Germinal center (tissue), 1 donor: Measurements from ENCODE around the gene CTNNAL1.
"Not testable (repeated sequence)": the region's sequence is repeated elsewhere in the genome, so short reads cannot be mapped to it uniquely, and the experiment has no call there.

ENCODE experiments used
- DNase-seq: peaks from one replicate; pipeline ENCODE4 v3.0.0; 2012; ENCODE audit warnings: mixed read lengths, low spot score

CTNNAL1 gene

DNA sequence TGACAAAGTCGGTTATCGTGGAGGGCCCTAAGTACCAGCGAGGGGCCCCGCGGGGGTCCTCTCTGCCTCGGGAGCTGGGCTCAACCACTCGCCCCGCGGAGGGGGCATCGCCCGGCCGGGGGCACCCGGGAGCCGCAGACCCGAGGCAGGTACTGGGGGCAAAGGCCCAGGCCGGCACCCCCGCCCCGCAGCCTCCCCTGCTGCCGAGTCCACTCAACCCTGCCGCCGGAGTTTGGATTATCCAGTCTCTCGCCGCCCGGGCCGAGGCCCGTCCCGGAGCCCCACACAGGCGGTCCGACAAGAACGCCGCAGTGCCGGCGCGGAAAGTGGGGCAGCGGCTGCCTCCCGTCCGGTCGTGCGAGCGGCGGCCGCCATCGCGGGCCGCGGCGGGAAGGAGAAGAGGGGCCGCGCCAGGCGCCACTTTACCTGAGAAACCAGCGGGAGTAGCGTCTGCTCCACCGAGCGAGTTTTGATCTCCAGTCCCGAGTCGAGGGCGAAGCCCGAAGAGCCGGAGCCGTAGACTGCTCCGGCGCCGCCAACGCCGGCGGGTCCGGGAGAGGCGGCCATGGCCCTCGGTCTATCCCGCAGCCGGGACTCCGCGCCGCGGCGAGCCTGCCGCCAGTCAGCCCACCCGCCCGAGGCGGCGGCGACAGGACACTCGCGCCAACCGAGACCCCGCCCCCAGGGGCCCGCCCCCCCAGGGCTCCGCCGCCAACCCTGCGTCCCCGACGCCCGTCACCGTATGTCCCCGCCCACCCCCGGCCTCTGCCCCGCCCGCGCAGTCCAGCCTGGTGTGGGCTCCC is at the start of gene CTNNAL1:
CTNNAL1 (minus strand) TSS at position 624 of the 803 bp plus-strand sequence; CDS start at position 567, 57 bp downstream.
- DNase-seq = peak; percentile 98

GRCh38 chr9:109062543-109062942 is 49.2 kb upstream of the CTNNAL1 start:
- DNase-seq = no peak

- no peak for DNase-seq
Measured at GRCh38 chr9:109060191-109060590, 46.9 kb upstream of the CTNNAL1 start.

- not testable (repeated sequence) for DNase-seq
Measured at GRCh38 chr9:109053121-109053520, 39.8 kb upstream of the CTNNAL1 start.

- no peak for DNase-seq
Measured at GRCh38 chr9:109052416-109052815, 39.1 kb upstream of the CTNNAL1 start.

GRCh38 chr9:109051733-109052132 is 38.4 kb upstream of the CTNNAL1 start:
- no peak for DNase-seq

DNA sequence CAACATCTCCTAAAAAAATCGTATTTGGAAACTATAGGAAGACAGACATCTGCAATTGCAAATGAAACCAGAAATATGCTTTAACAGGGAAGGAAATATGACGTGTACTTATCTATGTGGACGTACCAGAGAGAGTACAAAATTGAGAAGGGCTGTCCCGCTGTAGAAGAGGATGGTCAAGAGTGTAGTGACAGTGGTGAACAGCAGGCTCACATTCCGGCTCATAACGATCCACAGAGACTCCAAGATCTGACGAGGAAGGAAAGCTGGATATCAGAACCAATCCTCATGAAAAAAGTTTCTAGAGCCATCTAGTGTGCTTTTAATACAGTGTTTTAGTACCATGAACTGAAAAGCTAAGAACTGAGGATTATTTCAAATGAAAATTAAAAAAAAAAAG is 37.1 kb upstream of the CTNNAL1 start:
- DNase-seq = no peak

GRCh38 chr9:109048822-109049221 is 35.5 kb upstream of the CTNNAL1 start:
- no peak for DNase-seq

DNA sequence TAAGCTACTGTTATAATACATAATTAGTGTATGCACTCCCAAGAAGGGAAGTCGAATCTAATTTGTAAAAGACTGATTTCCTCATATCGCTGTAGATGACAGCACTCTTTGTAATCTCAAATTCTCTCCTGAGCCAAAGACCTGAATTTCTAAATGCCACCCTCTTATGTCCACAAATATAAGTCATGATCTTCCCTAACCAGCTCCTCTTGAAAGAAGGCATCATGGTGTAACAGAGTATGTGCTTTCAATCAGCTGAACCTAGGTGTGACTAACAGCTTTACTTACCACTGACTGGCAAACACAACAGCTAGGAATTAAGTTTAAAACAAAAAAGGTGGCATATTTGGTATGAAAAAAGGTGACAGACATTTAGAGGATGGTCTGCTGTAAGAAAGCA is 34.0 kb upstream of the CTNNAL1 start:
- DNase-seq = no peak

- no peak for DNase-seq
Measured at GRCh38 chr9:109046346-109046745, 33.0 kb upstream of the CTNNAL1 start.

GRCh38 chr9:109043578-109043977 is 30.3 kb upstream of the CTNNAL1 start:
- DNase-seq = no peak

GRCh38 chr9:109040571-109040970 is 27.3 kb upstream of the CTNNAL1 start:
- DNase-seq = no peak

DNA sequence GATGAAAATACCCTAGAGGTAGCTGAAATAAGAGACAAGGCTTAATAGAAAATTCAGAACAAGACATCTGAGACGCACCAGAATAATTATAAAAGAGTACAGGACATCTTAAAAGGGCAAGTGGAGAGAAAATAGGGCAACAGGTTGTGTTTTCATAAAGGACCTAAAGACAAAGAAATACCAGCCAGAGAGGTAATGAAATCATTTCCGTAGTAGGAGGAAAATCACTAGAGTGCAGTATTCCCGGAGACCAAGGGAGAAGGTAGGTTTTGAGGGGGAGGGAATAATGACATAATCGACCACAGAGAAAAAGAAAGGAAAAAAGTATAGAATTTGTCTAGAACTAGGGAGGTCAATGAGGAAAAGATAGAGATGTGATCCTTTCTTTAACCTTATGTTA is 26.2 kb upstream of the CTNNAL1 start:
- DNase-seq = no peak

GRCh38 chr9:109037946-109038715 is 24.8 kb upstream of the CTNNAL1 start:
- no peak for DNase-seq

DNA sequence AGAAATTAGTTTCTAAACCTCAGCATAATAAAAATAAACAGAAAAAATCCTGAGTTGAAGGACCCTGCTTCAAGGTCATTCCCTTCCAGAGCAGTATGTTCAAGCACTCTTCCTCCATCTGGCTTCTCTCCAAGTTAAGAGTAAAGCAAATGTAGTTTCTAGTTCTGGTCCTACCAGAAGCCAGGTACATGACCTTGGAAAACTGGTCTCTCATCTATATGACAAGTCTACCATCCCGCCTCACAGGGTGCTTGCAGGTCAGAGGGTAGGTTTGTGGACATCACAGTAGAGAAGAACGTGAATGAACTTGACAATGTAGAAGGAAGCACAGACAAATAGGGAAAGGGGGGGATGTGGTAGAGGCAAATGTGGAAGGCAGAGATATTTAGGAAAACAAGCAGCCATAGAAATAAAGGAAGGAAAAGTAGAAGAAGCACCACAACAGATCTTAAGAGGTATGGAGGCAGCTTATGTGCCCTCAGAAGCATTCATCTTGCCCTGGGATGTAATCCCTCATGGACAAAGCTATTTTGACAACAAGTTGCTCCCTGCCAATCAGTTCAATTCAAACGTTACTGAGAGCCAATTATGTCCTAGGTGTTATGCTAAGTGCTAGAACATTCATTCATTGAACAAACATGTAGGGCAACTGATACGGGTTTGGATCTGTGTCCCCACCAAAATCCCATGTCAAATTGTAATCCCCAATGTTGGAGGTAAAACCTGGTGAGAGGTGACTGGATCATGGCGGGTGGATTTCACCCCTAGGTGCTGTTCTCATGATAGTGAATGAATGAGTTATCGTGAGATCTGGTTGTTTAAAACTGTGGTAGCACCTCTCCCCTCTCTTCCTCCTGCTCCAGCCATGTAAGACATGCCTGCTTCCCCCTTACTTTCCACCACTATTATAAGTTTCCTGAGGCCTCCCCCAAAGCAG is 23.7 kb upstream of the CTNNAL1 start:
- DNase-seq = no peak

- no peak for DNase-seq
Measured at GRCh38 chr9:109035684-109036423, 22.6 kb upstream of the CTNNAL1 start.

DNA sequence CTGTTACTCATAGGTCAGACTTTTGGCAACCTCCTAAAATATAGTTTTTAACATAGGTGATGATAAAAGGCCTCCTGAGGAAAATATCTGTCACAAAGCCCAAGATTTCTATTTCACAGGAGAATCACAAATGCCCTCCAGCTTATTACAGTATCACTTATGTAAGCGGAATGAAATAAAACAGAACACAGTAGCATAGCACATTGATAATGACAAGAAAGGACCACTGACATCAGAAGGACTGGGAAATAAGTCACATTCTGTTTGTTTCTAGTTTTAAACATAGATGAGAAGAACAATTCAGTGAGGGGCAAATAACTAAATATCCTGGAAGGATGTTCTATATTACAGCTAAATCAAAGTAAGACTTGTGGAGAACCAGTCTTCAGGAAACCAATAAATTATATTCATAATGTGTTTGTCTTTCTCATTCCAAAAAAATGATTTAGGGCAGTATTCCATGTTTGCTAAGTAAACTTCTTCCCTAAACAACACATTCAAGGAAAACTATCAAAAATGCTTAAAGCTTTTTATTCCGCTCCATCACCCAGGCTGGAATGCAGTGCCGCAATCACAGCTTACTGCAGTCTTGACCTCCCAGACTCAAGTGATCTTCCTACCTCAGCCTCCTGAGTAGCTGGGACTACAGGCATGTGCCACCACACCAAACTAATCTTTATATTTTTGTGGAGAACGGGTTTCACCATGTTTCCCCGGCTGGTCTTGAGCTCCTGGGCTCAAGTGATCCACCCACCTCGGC is 20.8 kb upstream of the CTNNAL1 start:
- no peak for DNase-seq

DNA sequence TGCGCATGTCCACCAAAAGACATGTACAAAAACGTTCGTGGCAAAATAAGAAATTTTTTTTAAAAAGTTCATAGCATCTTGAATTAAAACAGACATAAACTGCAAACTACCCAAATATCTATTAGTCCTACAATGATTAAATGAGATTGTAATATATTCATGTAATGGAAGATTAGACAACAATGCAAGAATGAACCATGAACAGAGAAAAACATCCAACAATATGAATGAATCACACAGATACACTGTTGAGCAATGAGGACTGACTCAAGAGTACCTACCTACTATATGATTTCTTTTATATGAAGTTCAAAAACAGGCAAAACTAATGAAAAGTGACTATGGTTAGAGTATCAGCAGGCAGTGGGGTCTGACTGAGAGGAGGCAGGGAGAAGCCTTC is 17.9 kb upstream of the CTNNAL1 start:
- no peak for DNase-seq

- no peak for DNase-seq
Measured at GRCh38 chr9:109030426-109030825, 17.1 kb upstream of the CTNNAL1 start.

- DNase-seq = no peak
Measured at GRCh38 chr9:109028457-109028856, 15.2 kb upstream of the CTNNAL1 start.

GRCh38 chr9:109027176-109027575 is 13.9 kb upstream of the CTNNAL1 start:
- DNase-seq = no peak
